Kidney glomerular epithelial cell (primary cell): ENCODE results near the gene MRPL4.
"Not testable (repeated sequence)": the region's sequence is repeated elsewhere in the genome, so short reads cannot be mapped to it uniquely, and the experiment has no call there.

ENCODE experiments used
- DNase-seq: peaks from one replicate; lab custom pipeline; 2025; lab: John Stamatoyannopoulos, UW

The MRPL4 gene

GRCh38 chr19:10230173-10230860 lies 21.7 kb upstream of the MRPL4 start:
- no peak for DNase-seq

DNA sequence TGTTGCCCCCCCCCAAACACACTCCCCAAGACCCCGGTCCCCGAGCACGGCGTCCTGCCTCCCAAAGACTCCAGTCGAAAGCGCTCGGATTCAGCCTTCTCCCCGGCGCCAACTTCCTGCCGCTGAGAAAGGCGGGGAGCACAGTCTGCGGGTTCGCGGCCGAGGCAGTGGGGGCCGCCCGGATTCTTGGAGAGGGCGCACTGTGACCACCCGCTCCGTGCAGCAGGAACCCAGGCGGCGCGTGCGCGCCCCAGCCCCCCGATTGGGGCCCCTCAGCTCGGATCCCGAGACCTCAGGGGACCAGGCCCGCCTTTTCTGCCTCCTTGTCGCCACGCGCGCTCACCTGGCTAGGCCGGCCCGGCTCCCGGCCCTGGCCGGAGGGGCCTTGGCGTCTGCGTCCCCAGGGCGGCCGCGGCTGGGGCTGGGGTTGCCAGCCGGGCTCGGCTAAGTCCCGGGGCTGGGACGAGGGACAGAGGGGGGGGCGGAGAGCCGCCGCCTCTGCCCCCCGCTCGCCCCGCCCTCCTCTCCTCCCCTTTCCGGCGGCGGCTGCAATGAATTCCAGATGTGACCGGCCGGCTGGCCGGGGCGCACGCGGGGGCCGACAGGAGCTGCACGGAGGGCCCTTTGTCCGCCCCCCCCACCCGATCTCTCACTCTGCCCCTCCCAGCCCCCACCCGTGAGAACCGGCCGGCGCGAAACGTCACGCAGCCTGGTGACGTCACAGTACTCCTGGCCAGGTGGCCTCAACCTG lies 21.0 kb upstream of the MRPL4 start, which contains the start of gene S1PR2:
S1PR2 (minus strand) TSS at position 471 of the 751 bp plus-strand sequence. CDS start 6,426 bp downstream, outside the sequence.
- peak; percentile 14 for DNase-seq

DNA sequence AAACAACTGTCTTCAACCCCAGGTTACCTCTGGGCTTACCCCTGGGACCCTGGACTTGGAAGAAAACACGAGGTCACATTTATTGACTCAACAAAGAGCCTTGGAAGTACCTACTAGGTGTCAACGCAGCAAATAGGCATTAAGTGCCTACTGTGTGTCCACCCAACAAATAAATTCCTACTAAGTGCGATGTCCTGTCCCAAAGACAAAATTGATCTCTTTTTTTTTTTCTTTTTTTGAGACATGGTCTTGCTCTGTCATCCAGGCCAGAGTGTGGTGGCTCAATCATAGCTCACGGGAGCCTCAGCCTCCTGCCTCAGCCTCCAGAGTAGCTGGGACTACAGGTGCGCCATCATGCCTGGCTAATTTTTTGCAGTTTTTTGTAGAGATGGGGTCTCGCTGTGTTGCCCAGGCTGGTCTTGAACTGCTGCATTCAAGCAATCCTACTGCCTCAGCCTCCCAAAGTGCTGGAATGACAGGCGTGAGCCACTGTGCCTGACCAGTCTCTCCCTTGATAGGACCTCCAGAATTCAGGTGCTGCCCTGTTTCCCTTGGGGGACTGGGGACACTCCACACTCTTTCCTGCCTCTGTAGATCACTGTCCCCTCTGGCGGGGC lies 20.3 kb upstream of the MRPL4 start:
- DNase-seq, result no peak

GRCh38 chr19:10233946-10234345 lies 18.1 kb upstream of the MRPL4 start:
- DNase-seq, result no peak

- no peak for DNase-seq
Measured at GRCh38 chr19:10235003-10235402, 17.0 kb upstream of the MRPL4 start.

DNA sequence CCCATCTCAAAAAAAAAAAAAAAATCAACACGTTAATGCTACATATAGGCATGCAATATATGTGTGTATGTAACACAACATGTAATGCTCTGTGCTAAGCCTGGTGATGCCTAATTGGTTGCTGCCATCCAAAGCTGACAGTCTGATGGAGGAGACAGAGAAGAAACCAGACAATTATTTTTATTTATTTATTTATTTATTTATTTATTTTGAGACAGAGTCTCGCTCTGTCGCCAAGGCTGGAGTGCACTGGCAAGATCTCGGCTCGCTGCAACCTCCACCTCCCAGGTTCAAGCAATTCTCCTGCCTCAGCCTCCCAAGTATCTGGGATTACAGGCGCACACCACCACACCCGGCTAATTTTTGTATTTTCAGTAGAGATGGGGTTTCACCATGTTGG lies 16.6 kb upstream of the MRPL4 start:
- not testable (repeated sequence) for DNase-seq

GRCh38 chr19:10237702-10238101 lies 14.3 kb upstream of the MRPL4 start:
- DNase-seq, result no peak

- no peak for DNase-seq
Measured at GRCh38 chr19:10238172-10238783, 13.7 kb upstream of the MRPL4 start.

DNA sequence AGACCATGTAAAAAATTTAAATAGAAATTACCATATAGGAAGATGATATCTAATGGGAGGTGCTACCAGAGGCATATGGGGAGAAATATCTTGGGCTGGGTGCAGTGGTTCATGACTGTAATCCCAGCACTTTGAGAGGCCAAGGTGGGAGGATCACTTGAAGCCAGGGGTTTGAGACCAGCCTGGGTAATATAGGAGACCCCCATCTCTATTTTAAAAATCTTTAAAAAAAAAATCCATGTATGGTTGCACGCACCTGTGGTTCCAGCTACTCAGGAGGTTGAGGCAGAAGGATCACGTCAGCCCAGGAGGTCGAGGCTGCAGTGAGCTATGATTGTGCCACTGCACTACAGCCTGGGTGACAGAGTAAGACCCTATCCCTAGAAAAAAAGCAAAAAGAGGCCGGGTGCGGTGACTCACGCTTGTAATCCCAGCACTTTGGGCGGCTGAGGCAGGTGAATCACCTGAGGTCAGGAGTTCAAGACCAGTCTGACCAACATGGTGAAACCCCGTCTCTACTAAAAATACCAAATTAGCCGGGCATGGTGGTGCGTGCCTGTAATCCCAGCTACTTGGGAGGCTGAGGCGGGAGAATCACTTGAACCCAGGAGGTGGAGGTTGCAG lies 10.1 kb upstream of the MRPL4 start:
- not testable (repeated sequence) for DNase-seq

- no peak for DNase-seq
Measured at GRCh38 chr19:10243606-10244005, 8.4 kb upstream of the MRPL4 start.

DNA sequence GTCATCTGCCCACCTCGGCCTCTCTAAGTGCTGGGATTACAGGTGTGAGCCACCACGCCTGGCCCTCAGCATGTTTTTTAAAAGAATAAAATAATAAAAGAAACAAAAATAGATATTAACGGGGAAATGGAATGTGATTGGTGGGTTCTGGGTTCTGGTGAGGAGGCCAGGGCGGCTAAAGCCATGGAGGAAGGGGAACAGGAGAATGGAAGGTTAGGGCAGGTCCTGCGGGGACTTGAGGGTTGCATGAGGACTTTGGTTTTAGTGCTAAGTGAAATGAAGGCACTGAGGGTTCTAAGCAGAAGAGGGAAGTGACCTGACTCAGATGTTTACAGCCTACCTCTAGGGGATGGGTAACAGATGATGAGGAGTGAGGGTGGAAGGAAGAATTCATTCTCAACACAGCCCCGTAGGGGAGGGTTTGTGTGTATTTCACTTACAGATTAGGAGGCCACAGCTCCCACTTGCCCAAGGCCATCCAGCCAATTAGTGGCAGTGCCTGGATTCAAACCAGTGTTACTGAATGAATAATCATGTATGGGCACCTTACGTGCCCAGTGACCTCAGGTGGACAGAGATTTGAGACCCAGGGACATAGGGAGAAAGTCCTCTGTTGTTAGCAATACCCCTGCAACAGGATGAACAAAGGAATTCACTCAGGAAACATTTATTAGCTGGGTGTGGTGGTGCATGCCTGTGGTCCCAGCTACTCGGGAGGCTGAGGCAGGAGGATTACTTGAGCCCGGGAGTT lies 6.7 kb upstream of the MRPL4 start:
- no peak for DNase-seq

GRCh38 chr19:10246511-10246910 lies 5.5 kb upstream of the MRPL4 start:
- no peak for DNase-seq

DNA sequence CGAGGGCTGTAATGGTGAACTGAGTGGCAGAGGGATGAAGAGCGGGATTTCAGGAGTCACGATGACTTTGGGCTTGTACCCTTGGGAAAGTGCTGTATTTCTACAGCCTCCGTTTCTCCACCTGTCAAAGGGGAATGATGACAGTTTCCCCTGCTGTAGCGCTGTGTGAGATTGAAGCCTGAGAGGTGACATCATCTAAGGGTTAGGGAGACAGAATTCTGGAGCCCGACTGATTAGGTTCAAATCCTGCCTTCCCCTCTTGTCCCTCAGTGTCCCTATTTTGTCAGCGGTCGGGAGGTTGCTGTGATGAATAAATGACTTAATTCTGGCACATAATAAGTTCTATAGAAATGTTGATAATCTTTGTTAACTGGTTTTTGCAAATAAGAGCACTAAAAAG lies 693 bp downstream of the MRPL4 start:
- DNase-seq, result no peak

GRCh38 chr19:10254244-10254643 lies 2.2 kb downstream of the MRPL4 start:
- no peak for DNase-seq

- DNase-seq, result no peak
Measured at GRCh38 chr19:10255358-10255757, 3.3 kb downstream of the MRPL4 start.

- no peak for DNase-seq
Measured at GRCh38 chr19:10256551-10256950, 4.5 kb downstream of the MRPL4 start.

DNA sequence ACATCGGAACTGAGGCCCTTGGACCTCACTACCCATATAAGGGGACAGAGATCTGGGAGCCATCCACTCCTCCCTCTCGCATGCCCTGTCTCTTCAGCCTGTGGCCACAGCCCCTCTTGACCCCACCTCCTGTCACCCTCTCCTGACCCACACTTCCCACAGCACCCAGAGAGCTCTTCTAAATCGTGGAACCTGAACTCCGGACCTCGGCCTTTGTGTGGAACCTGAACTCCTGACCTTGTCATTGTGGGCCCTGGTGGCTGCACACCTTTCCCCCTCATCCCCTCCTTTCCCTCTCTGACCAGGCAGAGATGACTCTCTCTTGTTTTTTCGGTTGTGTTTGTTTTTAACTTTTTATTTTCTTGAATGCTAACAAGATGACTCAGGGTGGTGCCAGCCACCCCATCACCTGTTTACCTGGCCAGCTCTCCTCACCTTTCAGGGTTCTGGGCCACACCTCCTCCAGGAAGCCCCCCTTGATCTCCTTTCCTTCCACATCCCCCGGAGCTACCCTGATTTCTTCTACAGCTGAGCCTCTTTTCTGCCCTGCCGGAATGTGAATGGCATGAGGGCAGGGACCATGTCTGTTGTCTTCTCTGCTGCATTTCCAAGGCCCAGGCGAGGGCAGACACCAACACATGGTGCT lies 5.1 kb downstream of the MRPL4 start:
- DNase-seq, result no peak

- no peak for DNase-seq
Measured at GRCh38 chr19:10258080-10258710, 6.2 kb downstream of the MRPL4 start.

- DNase-seq, result peak; percentile 74
Measured at GRCh38 chr19:10259162-10259905, 7.3 kb downstream of the MRPL4 start.

GRCh38 chr19:10260141-10260584 lies 8.1 kb downstream of the MRPL4 start:
- peak; percentile 77 for DNase-seq
